MM.1S (cell line): ENCODE results near the gene EGFL8.

Source experiments
- CTCF ChIP-seq: fragments of 300-600 bp; sonication (generic); IDR thresholded peaks from 2 replicates; pipeline ENCODE4 v1.5.1; 2016; ENCODE audit warnings: antibody characterized with exemption, low read length, mixed read lengths
- EZH2 ChIP-seq: fragments of 300-600 bp; sonication (generic); optimal IDR thresholded peaks from 2 replicates; pipeline ENCODE3; 2017; ENCODE audit warnings: low read depth, mild to moderate bottlenecking, antibody characterized with exemption, low read length, mixed read lengths
- EZH2phosphoT487 ChIP-seq: fragments of 300-600 bp; sonication (generic); IDR thresholded peaks from 2 replicates; pipeline ENCODE4 v1.6.1; 2018; ENCODE audit warnings: antibody characterized with exemption, low read length

GRCh38 chr6:32129297-32130088, 34.9 kb upstream of the EGFL8 start:
- no peak for TF ChIP-seq EZH2
- no peak for TF ChIP-seq CTCF
- no peak for TF ChIP-seq EZH2phosphoT487
